Measurements from ENCODE around the gene TALDO1. TPM values are rescaled to one million over a fixed set of nuclear protein-coding genes. Genes with fewer than 3 reads are reported as not detected.
A peak's percentile ranks its signal among the peaks of the same experiment; 100 is the strongest.

The TALDO1 gene
- total RNA-seq, 1 experiment from 2014 or later = 314 TPM

- H3K36me3 Mint-ChIP-seq = peaks cover 3% of the 10 kb centered on the region
- no peak for TF ChIP-seq ELF4 (CRISPR knock-in tag; IDR thresholded peaks at IDR 0.05; ENCODE audit: low read depth)
- H3K4me3 Mint-ChIP-seq = no peak overlapping the region
- no peaks in the 10 kb centered on the region for H3K9me3 Mint-ChIP-seq
- peak overlapping the region; percentile 49; the same call in 1 of the 2 replicates for H3K27ac Mint-ChIP-seq
- no peaks in the 10 kb centered on the region for H3K27me3 Mint-ChIP-seq (ENCODE audit: low read depth)
- no peak for DNase-seq (ENCODE audit: low spot score)
- ATAC-seq = no peak
- H3K4me1 Mint-ChIP-seq = peaks cover 28% of the 10 kb centered on the region
- CTCF ChIA-PET = interaction anchor here (0.5 to 1.0 kb wide), 2 partner anchors 10 to 161 kb away, joined by 3 to 5 read pairs; no protein-coding TSS in a partner anchor
- POLR2A ChIA-PET = no interaction called here
Observed at GRCh38 chr11:786235-787083, 39.2 kb downstream of the TALDO1 start.

- Mint-ChIP-seq H3K27me3 (ENCODE audit: low read depth) (no peaks in the 10 kb centered on the region), H3K27ac (no peak overlapping the region), H3K9me3 (no peaks in the 10 kb centered on the region), H3K36me3 (peaks cover 3% of the 10 kb centered on the region), H3K4me1 (peaks cover 23% of the 10 kb centered on the region), H3K4me3 (no peak overlapping the region)
- CTCF ChIA-PET = interaction anchor here (1.0 kb wide), 1 partner anchor 10 kb away, joined by 3 read pairs; no protein-coding TSS in a partner anchor
- POLR2A ChIA-PET = no interaction called here
- TF ChIP-seq ZNF423 (CRISPR knock-in tag; IDR thresholded peaks at IDR 0.05) (no peak), ESRRA (CRISPR knock-in tag; IDR thresholded peaks at IDR 0.05; ENCODE audit: borderline replicate concordance) (no peak), NFE2L1 (CRISPR knock-in tag; IDR thresholded peaks at IDR 0.05) (no peak), MXD4 (CRISPR knock-in tag; IDR thresholded peaks at IDR 0.05; ENCODE audit: borderline replicate concordance) (no peak), ZNF281 (CRISPR knock-in tag; IDR thresholded peaks at IDR 0.05) (no peak), FOXJ3 (CRISPR knock-in tag; IDR thresholded peaks at IDR 0.05; ENCODE audit: borderline replicate concordance) (no peak), GRHL2 (CRISPR knock-in tag; IDR thresholded peaks at IDR 0.05; ENCODE audit: insufficient replicate concordance, severe bottlenecking) (no peak), CREB1 (CRISPR knock-in tag; IDR thresholded peaks at IDR 0.05) (no peak), IRF2 (CRISPR knock-in tag; IDR thresholded peaks at IDR 0.05; ENCODE audit: borderline replicate concordance, low read depth) (no peak), ATF3 (CRISPR knock-in tag; conservative IDR thresholded peaks at IDR 0.05) (no peak), ZNF263 (CRISPR knock-in tag; IDR thresholded peaks at IDR 0.05; ENCODE audit: low read depth) (no peak), AR (CRISPR knock-in tag; IDR thresholded peaks at IDR 0.05) (no peak), ZNF138 (CRISPR knock-in tag; conservative IDR thresholded peaks at IDR 0.05) (no peak)
- TF ChIP-seq, protein P1, sequence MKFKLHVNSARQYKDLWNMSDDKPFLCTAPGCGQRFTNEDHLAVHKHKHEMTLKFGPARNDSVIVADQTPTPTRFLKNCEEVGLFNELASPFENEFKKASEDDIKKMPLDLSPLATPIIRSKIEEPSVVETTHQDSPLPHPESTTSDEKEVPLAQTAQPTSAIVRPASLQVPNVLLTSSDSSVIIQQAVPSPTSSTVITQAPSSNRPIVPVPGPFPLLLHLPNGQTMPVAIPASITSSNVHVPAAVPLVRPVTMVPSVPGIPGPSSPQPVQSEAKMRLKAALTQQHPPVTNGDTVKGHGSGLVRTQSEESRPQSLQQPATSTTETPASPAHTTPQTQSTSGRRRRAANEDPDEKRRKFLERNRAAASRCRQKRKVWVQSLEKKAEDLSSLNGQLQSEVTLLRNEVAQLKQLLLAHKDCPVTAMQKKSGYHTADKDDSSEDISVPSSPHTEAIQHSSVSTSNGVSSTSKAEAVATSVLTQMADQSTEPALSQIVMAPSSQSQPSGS (CRISPR knock-in tag; IDR thresholded peaks at IDR 0.05; ENCODE audit: borderline replicate concordance, low read depth) = no peak
- TF ChIP-seq, protein P2, sequence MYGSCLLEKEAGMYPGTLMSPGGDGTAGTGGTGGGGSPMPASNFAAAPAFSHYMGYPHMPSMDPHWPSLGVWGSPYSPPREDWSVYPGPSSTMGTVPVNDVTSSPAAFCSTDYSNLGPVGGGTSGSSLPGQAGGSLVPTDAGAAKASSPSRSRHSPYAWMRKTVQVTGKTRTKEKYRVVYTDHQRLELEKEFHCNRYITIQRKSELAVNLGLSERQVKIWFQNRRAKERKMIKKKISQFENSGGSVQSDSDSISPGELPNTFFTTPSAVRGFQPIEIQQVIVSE (CRISPR knock-in tag; IDR thresholded peaks at IDR 0.05; ENCODE audit: borderline replicate concordance) = no peak
- TF ChIP-seq, protein P3, sequence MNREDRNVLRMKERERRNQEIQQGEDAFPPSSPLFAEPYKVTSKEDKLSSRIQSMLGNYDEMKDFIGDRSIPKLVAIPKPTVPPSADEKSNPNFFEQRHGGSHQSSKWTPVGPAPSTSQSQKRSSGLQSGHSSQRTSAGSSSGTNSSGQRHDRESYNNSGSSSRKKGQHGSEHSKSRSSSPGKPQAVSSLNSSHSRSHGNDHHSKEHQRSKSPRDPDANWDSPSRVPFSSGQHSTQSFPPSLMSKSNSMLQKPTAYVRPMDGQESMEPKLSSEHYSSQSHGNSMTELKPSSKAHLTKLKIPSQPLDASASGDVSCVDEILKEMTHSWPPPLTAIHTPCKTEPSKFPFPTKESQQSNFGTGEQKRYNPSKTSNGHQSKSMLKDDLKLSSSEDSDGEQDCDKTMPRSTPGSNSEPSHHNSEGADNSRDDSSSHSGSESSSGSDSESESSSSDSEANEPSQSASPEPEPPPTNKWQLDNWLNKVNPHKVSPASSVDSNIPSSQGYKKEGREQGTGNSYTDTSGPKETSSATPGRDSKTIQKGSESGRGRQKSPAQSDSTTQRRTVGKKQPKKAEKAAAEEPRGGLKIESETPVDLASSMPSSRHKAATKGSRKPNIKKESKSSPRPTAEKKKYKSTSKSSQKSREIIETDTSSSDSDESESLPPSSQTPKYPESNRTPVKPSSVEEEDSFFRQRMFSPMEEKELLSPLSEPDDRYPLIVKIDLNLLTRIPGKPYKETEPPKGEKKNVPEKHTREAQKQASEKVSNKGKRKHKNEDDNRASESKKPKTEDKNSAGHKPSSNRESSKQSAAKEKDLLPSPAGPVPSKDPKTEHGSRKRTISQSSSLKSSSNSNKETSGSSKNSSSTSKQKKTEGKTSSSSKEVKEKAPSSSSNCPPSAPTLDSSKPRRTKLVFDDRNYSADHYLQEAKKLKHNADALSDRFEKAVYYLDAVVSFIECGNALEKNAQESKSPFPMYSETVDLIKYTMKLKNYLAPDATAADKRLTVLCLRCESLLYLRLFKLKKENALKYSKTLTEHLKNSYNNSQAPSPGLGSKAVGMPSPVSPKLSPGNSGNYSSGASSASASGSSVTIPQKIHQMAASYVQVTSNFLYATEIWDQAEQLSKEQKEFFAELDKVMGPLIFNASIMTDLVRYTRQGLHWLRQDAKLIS (CRISPR knock-in tag; IDR thresholded peaks at IDR 0.05; ENCODE audit: borderline replicate concordance) = no peak
- DNase-seq (ENCODE audit: low spot score) (no peak), ATAC-seq (no peak)
Observed at GRCh38 chr11:787084-787675, 39.9 kb downstream of the TALDO1 start.

All from WTC11 (cell line).